ENCODE data around the gene OR2AT4. TPM values are rescaled to one million over a fixed set of nuclear protein-coding genes. Genes with fewer than 3 reads are reported as not detected.

OR2AT4 gene
- total RNA-seq, 1 experiment from 2014 or later, result not detected

GRCh38 chr11:75141166-75141565 is 44.5 kb upstream of the OR2AT4 start:
- ATAC-seq (no peak), DNase-seq (ENCODE audit: low read depth, low spot score) (no peak)
- no peak overlapping the region for H3K4me3 ChIP-seq (ENCODE audit: low read depth in 2 of 2, low read length in 2 of 2)
- TF ChIP-seq TCF7L2 (IDR thresholded peaks at IDR 0.05; ENCODE audit: low read depth, low read length) (no peak), SIN3A (IDR thresholded peaks at IDR 0.05; ENCODE audit: borderline replicate concordance, insufficient read depth, low read depth, low read length) (no peak), CTCF (IDR thresholded peaks at IDR 0.05) (no peak), REST (IDR thresholded peaks at IDR 0.05; ENCODE audit: insufficient read depth in 1 of 2, low read depth in 2 of 2, low read length in 1 of 2) (no peak), POLR2AphosphoS5 (IDR thresholded peaks at IDR 0.05; ENCODE audit: low read depth, low read length) (no peak)
- no peaks in the 10 kb centered on the region for H3K36me3 ChIP-seq (ENCODE audit: control insufficient read depth, insufficient read depth, low read length)
- ChIA-PET POLR2A (no interaction called here), CTCF (interaction anchor here (1.0 to 5.8 kb wide), 21 partner anchors 9 to 123 kb away, joined by 3 to 83 read pairs (median 6); partner anchors contain the start of genes SLCO2B1 and TPBGL)
- no TSS peak for BruUV-seq (replicated peaks)
- in situ Hi-C loops (cut with HindIII; ENCODE audit: low pct_unique_long_range_greater_than_20kb, low sequenced_read_pairs) (no loop called here), intact Hi-C loops (cut with micrococcal nuclease; ENCODE audit: unreplicated experiment) (loop anchor here (2.0 to 5.0 kb wide), 2 partner anchors 108 to 119 kb away; no protein-coding TSS in a partner anchor)
- peaks cover 10% of the 10 kb centered on the region for H3K4me1 ChIP-seq (ENCODE audit: control insufficient read depth, insufficient read depth, low read length)
- no peak overlapping the region for H3K27ac ChIP-seq (ENCODE audit: low read length)
- no peaks in the 10 kb centered on the region for H3K9me3 ChIP-seq (ENCODE audit: control insufficient read depth, insufficient read depth, low read depth, low read length)
- H3K27me3 ChIP-seq (ENCODE audit: control insufficient read depth, insufficient read depth, low read length), result no peaks in the 10 kb centered on the region; the same call in 1 of the 2 replicates

GRCh38 chr11:75140269-75141138 is 43.8 kb upstream of the OR2AT4 start:
- H3K36me3 ChIP-seq (ENCODE audit: control insufficient read depth, insufficient read depth, low read length), result no peaks in the 10 kb centered on the region
- H3K4me3 ChIP-seq (ENCODE audit: low read depth in 2 of 2, low read length in 2 of 2), result no peak overlapping the region; a peak in 1 of 4 replicates
- TF ChIP-seq TCF7L2 (IDR thresholded peaks at IDR 0.05; ENCODE audit: low read depth, low read length) (no peak), CTCF (IDR thresholded peaks at IDR 0.05) (peak; percentile 99), SIN3A (IDR thresholded peaks at IDR 0.05; ENCODE audit: borderline replicate concordance, insufficient read depth, low read depth, low read length) (no peak), POLR2AphosphoS5 (IDR thresholded peaks at IDR 0.05; ENCODE audit: low read depth, low read length) (no peak), REST (IDR thresholded peaks at IDR 0.05; ENCODE audit: insufficient read depth in 1 of 2, low read depth in 2 of 2, low read length in 1 of 2) (0 out of 4 replicates have a peak, but pooled peaks of 1 of the 2 experiments have one; percentile 66)
- no peaks in the 10 kb centered on the region for H3K9me3 ChIP-seq (ENCODE audit: control insufficient read depth, insufficient read depth, low read depth, low read length)
- DNase-seq (ENCODE audit: low read depth, low spot score), result peak; percentile 61
- ChIA-PET POLR2A (no interaction called here), CTCF (interaction anchor here (0.6 to 5.8 kb wide), 29 partner anchors 10 to 434 kb away, joined by 3 to 83 read pairs (median 6); partner anchors contain the start of genes SLCO2B1 and TPBGL)
- H3K27me3 ChIP-seq (ENCODE audit: control insufficient read depth, insufficient read depth, low read length), result peaks cover 2% of the 10 kb centered on the region; the same call in 1 of the 2 replicates
- in situ Hi-C loops (cut with HindIII; ENCODE audit: low pct_unique_long_range_greater_than_20kb, low sequenced_read_pairs), result no loop called here
- no peak overlapping the region for H3K27ac ChIP-seq (ENCODE audit: low read length)
- intact Hi-C loops (cut with micrococcal nuclease; ENCODE audit: unreplicated experiment), result loop anchor here (2.0 to 5.0 kb wide), 2 partner anchors 108 to 118 kb away; no protein-coding TSS in a partner anchor
- BruUV-seq (replicated peaks), result no TSS peak
- H3K4me1 ChIP-seq (ENCODE audit: control insufficient read depth, insufficient read depth, low read length), result peaks cover 10% of the 10 kb centered on the region
- peak; percentile 85 for ATAC-seq
